ENCODE measurements around the gene ILF3. TPM values are rescaled to one million over a fixed set of nuclear protein-coding genes. Genes with fewer than 3 reads are reported as not detected.

Gene ILF3
- total RNA-seq, 1 experiment from 2014 or later = 267 TPM

DNA sequence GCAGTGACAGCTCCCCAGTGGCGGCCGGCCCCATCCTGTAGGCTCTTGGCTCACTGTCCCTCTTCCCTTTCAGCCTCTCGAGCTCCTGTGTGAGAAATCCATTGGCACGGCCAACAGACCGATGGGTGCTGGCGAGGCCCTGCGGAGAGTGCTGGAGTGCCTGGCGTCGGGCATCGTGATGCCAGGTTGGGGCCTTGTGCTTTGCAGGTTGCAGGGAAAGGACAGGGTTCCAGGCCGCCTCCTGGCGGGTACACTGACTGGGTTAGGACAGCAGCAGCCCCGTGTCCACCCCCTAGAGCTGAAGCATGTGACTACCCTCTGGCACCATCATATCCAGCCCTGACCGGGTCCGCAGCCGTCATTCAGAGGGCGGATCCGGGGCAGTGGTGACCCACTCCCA is 25.6 kb downstream of the ILF3 start:
- Mint-ChIP-seq H3K4me1 (ENCODE audit: low read depth, unreplicated experiment) (no peaks in the 10 kb centered on the region), H3K27ac (ENCODE audit: unreplicated experiment) (no peak overlapping the region), H3K9me3 (ENCODE audit: low read depth, unreplicated experiment) (no peaks in the 10 kb centered on the region), H3K36me3 (ENCODE audit: insufficient read depth, unreplicated experiment) (peaks cover 60% of the 10 kb centered on the region), H3K4me3 (ENCODE audit: low read depth, unreplicated experiment) (no peak overlapping the region), H3K27me3 (ENCODE audit: unreplicated experiment) (no peaks in the 10 kb centered on the region)
- TF ChIP-seq, protein P1, sequence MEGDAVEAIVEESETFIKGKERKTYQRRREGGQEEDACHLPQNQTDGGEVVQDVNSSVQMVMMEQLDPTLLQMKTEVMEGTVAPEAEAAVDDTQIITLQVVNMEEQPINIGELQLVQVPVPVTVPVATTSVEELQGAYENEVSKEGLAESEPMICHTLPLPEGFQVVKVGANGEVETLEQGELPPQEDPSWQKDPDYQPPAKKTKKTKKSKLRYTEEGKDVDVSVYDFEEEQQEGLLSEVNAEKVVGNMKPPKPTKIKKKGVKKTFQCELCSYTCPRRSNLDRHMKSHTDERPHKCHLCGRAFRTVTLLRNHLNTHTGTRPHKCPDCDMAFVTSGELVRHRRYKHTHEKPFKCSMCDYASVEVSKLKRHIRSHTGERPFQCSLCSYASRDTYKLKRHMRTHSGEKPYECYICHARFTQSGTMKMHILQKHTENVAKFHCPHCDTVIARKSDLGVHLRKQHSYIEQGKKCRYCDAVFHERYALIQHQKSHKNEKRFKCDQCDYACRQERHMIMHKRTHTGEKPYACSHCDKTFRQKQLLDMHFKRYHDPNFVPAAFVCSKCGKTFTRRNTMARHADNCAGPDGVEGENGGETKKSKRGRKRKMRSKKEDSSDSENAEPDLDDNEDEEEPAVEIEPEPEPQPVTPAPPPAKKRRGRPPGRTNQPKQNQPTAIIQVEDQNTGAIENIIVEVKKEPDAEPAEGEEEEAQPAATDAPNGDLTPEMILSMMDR (IDR thresholded peaks at IDR 0.05; ENCODE audit: unreplicated experiment) = no peak
- BruUV-seq (replicated peaks) = no TSS peak
- CTCF ChIA-PET = interaction anchor here (1.0 kb wide), 1 partner anchor 20 kb away, joined by 3 read pairs; no protein-coding TSS in a partner anchor
- intact Hi-C loops (cut with micrococcal nuclease; ENCODE audit: unreplicated experiment) = no loop called here
- DNase-seq = no peak

DNA sequence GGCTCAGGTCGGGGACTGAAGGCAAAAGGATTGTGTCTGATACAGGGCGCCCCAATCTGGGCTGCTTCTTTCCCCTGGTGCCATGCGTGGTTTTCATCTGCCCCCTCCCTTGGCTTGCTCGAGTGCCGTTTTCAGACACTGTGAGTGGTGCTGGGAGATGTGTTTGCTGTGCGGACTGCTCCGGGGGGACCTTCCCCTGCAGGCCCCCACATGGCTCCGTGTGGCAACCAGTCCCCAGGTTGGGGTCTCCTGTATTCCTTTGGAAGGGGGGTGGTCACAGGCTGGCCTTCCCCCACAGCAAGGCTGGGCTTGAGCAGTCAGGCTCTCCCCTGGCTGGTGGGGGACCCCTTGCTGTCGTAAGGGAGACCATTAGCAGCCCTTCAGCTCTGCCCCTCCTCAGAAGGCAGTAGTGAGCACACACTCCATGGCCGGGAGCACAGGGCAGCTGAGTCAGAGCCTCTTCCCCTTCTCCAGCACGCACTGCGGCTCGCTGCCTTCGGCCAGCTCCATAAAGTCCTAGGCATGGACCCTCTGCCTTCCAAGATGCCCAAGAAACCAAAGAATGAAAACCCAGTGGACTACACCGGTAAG is 26.5 kb downstream of the ILF3 start:
- BruUV-seq (replicated peaks) = no TSS peak
- Mint-ChIP-seq H3K9me3 (ENCODE audit: low read depth, unreplicated experiment) (no peaks in the 10 kb centered on the region), H3K4me1 (ENCODE audit: low read depth, unreplicated experiment) (no peaks in the 10 kb centered on the region), H3K27ac (ENCODE audit: unreplicated experiment) (no peak overlapping the region), H3K4me3 (ENCODE audit: low read depth, unreplicated experiment) (no peak overlapping the region), H3K27me3 (ENCODE audit: unreplicated experiment) (no peaks in the 10 kb centered on the region), H3K36me3 (ENCODE audit: insufficient read depth, unreplicated experiment) (peaks cover 61% of the 10 kb centered on the region)
- no peak for DNase-seq
- CTCF ChIA-PET = no interaction called here
- TF ChIP-seq, protein P1 (IDR thresholded peaks at IDR 0.05; ENCODE audit: unreplicated experiment) = no peak
- intact Hi-C loops (cut with micrococcal nuclease; ENCODE audit: unreplicated experiment) = no loop called here

DNA sequence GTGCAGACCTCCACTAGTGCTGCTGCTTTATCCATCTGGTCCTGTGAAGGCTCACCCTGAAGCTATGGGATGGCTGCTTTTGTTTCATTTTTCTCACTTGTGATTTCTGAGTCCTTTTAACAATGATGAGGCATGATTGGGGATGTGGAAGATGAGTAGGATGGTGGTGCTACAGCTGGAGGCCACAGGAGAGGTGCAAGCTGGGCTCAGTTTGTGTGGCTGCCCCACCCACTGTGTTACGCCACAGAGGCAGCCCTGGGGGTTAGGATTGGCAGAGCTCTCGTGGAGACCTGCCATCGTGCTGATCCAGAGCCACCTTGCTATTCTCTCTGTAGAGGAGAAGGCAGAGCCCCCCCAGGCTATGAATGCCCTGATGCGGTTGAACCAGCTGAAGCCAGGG is 27.5 kb downstream of the ILF3 start:
- peaks cover 60% of the 10 kb centered on the region for H3K36me3 Mint-ChIP-seq (ENCODE audit: insufficient read depth, unreplicated experiment)
- no peak for DNase-seq
- H3K27ac Mint-ChIP-seq (ENCODE audit: unreplicated experiment) = no peak overlapping the region
- no peaks in the 10 kb centered on the region for H3K27me3 Mint-ChIP-seq (ENCODE audit: unreplicated experiment)
- no peak overlapping the region for H3K4me3 Mint-ChIP-seq (ENCODE audit: low read depth, unreplicated experiment)
- TF ChIP-seq, protein P1 (IDR thresholded peaks at IDR 0.05; ENCODE audit: unreplicated experiment) = no peak
- CTCF ChIA-PET = no interaction called here
- intact Hi-C loops (cut with micrococcal nuclease; ENCODE audit: unreplicated experiment) = no loop called here
- no peaks in the 10 kb centered on the region for H3K4me1 Mint-ChIP-seq (ENCODE audit: low read depth, unreplicated experiment)
- BruUV-seq (replicated peaks) = no TSS peak
- no peaks in the 10 kb centered on the region for H3K9me3 Mint-ChIP-seq (ENCODE audit: low read depth, unreplicated experiment)

DNA sequence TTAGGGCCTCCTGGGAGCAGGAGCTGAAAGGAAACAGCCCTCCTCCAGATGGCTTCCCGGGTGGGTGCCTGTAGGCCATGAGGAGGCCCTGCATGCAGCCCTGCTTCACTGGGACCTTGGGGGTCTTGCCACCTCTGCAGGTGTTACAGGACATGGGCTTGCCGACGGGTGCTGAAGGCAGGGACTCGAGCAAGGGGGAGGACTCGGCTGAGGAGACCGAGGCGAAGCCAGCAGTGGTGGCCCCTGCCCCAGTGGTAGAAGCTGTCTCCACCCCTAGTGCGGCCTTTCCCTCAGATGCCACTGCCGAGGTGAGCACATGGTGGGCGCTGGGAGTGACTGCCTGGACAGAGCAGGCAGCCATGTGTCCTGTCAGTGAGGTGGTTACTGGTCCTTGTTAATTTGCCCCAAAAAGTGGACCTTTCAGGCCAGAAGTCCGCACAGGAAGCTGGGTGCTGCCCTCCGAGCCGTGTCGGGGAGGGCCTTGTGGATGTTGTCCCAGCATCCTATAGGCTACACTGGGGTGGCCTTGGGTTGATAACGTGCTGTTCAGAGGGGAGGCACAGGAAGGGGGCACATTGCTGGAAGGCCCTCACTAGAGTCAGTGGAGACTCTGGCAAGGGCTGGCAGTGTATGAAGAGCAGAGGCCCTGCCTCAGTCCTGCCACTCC is 28.4 kb downstream of the ILF3 start:
- H3K4me1 Mint-ChIP-seq (ENCODE audit: low read depth, unreplicated experiment) = no peaks in the 10 kb centered on the region
- CTCF ChIA-PET = interaction anchor here (0.6 kb wide), 1 partner anchor 210 kb away, joined by 5 read pairs; no protein-coding TSS in a partner anchor
- no peaks in the 10 kb centered on the region for H3K9me3 Mint-ChIP-seq (ENCODE audit: low read depth, unreplicated experiment)
- DNase-seq = no peak
- H3K27ac Mint-ChIP-seq (ENCODE audit: unreplicated experiment) = no peak overlapping the region
- intact Hi-C loops (cut with micrococcal nuclease; ENCODE audit: unreplicated experiment) = no loop called here
- no peak overlapping the region for H3K4me3 Mint-ChIP-seq (ENCODE audit: low read depth, unreplicated experiment)
- no TSS peak for BruUV-seq (replicated peaks)
- H3K36me3 Mint-ChIP-seq (ENCODE audit: insufficient read depth, unreplicated experiment) = peaks cover 63% of the 10 kb centered on the region
- H3K27me3 Mint-ChIP-seq (ENCODE audit: unreplicated experiment) = no peaks in the 10 kb centered on the region
- TF ChIP-seq, protein P1 (IDR thresholded peaks at IDR 0.05; ENCODE audit: unreplicated experiment) = no peak

Measured in Calu3 (cell line).